Erythroblast (primary cell): ENCODE results near the gene CNGA3.
A peak's percentile ranks its signal among the peaks of the same experiment; 100 is the strongest.

ENCODE experiments used
- DNase-seq, 2 experiments: peaks; one replicate each; lab custom pipeline; 2025; lab: John Stamatoyannopoulos, UW
- GATA1 ChIP-seq: IDR thresholded peaks from 2 replicates; pipeline ENCODE4 v1.6.1; 2011; ENCODE audit warnings: low read depth, mild to moderate bottlenecking, control low read depth, low read length, moderate library complexity
- POLR2A ChIP-seq: IDR thresholded peaks from 2 replicates; pipeline ENCODE4 v1.6.1; 2011; ENCODE audit warnings: mild to moderate bottlenecking, low read length

The CNGA3 gene

GRCh38 chr2:98438190-98439133 lies 92.2 kb downstream of the CNGA3 start:
- DNase-seq, result no peak
- TF ChIP-seq POLR2A (no peak), GATA1 (no peak)

DNA sequence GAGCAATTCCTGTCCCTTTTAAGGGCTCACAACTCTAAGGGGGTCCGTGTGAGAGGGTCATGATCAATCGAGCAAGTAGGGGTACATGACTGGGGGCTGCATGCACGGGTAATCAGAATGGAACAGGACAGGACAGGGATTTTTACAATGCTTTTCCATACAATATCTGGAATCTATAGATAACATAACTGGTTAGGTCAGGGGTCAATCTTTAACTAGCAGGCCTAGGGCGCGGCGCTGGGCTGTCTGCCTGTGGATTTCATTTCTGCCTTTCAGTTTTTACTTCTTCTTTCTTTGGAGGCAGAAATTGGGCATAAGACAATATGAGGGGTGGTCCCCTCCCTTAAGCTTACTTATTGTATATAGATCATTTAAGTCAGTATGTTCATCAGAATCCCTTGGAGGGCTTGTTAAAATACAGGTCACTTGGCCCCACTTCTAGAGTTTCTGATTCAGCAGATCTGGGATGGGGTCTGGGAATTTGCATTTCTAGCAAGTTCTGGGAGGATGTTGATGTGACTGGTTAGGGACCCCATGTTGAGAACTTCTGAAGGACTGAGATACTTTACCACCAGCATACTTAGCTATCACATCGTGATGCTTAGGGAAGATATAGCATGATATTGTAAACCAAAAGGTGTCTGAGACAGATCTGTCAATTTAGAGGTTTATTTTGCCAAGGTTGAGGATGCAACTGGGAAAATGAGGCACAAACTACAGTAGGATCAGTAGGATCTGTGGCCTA lies 95.6 kb downstream of the CNGA3 start:
- no peak for TF ChIP-seq POLR2A
- no peak for TF ChIP-seq GATA1
- peak; percentile 36 to 66 for DNase-seq

- TF ChIP-seq GATA1 (no peak), POLR2A (no peak)
- no peak for DNase-seq
Measured at GRCh38 chr2:98442488-98442887, 96.2 kb downstream of the CNGA3 start.

DNA sequence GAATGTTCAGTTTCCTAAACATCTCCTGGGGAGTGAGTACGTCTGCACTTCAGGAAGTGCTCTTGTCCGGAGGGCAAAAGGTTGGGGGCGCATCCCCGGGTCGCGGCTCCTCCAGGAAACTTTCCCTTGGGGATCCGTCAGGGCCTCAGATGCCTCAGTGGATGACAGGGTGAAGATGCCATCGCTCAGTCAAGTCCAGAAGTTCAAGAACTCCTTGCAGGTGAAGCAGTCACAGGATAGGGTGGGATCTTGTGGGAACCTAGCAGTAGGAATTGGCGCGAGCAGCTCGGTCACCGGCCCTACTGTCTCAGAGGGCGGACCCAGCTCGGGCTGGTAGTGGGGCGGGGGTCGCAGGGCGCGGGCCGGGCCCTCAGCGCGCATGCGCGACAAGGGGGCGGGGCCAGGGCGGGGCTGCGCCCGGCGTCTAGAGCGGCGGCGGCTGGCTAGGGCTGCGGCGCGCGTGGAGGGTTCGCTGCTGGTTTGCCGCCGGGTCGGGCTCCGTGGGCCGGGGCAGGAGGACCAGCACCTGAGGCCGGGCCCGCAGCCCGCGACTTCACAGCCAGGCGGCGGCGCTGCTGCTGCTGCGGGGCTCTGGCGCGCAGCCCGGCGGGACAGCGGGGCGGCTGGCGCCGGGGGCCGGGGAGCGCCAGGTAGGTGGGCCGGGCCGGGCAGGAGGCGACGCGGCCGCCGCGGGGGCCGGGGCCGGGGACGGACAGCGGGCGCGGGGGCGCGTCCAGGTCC lies 98.3 kb downstream of the CNGA3 start, which contains the start of gene INPP4A:
Gene INPP4A (plus strand): TSS at position 423 of the 741 bp plus-strand sequence. CDS start 75,191 bp downstream, outside the sequence.
- peak; percentile 82 to 89 for DNase-seq
- TF ChIP-seq GATA1 (no peak), POLR2A (no peak)

GRCh38 chr2:98445177-98445682 lies 99.0 kb downstream of the CNGA3 start:
- no peak for TF ChIP-seq GATA1
- no peak for TF ChIP-seq POLR2A
- peak; percentile 52 to 69 for DNase-seq

DNA sequence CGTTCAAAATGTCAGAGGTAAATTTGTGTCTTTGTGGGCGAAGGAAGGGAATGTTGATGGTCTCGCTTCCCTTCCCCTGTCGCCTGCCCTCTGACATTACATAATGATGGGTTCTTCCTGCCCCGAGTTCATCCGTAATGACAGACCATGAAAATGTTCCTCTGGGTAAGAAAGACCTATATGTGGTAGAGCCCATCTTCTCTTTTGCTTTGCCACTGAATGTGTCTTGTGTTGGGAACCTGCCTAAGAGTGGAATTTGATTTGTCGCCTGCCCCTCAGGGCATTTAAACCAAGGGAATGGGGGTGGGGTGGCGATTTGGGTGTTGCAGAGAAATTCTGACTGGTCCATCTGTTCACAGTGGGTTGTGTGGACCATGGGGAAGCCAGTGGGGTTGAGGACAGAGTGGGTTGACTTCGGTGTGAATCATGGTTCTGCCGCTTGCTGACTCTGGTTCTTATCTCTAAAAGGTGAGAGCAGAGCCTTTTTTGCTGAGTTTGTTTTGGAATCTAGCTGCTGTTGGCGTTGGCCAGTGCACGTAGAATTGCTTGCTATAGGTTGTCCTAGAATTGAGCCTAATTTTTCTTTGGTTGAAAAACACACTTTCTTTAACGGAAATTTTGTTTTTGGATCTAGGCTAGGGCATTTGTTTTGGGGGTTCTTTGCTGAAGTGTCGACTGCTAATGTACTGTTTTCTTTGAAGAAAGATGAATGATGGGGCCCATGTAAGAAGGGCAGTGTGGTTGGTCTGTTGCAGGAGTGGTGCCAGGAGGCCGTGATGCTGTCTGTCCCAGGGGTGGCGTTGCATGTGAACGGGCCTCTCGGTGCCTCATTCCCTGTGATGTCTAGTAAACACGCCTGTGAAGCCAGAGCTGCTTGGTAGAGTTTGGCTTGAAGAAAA lies 99.7 kb downstream of the CNGA3 start:
- peak; percentile 60 to 65 for DNase-seq

DNA sequence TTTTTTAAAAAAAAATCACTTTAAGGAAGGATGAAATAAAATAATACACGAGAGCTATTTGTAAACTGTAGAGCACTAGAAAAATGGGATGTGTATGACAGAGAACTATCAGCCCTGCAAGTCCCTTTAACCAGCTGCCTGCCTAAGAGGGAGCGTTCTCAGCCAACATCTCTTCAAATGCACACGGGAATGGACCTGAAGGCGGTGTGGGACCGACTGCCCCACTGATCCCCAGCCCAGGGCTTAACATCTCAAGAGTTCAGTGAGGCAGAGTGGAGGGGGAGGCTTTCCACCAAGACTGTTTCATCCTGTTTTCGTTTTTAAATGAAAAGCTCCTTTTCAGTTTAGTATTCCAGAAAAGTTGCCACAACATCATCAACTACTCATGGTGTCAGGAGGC lies 100.6 kb downstream of the CNGA3 start:
- DNase-seq, result no peak
- TF ChIP-seq POLR2A (no peak), GATA1 (no peak)

More for the DNA sequence above, 99.7 kb downstream of the CNGA3 start:
- no peak for TF ChIP-seq GATA1
- TF ChIP-seq POLR2A, result no peak
